ENCODE results near the gene ACOX1.

The ACOX1 gene

DNA sequence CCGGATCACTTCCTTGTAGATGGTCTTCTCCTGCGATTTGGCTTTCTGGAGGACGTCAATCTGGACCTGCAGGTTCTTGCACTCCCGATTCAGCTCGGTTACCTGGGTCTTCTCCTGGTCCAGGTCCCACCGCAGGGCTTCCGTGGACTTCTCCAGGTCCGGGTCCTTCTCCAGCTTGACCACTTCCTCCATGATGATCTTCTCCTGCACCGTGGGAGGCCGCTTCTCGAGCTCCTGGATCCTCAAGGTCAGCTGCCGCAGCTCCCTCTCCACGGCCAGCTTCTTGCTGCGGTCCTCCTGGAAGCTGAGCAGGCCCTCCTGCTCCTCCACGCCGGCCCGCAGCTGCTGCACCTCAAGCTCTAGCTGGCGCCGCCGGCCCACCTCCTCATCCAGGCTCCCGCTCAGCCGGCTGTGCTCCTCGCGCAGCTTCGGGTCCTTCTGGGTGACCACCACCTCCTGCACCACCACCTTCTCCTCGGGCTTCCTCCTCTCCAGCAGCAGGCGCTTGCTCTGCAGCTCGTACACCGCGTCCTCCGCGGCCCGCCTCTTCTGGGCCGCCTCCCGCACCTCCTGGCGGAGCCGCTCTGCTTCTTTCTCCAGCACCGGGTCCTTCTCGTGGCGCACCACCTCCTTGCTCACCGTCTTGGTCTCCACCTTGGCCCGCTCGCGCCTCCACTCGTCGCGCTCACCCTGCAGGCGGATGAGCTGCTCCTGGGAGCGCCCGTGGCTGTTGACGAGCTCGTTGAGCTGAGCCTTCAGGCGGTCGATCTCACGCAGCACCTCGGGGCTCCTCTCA lies 29.9 kb upstream of the ACOX1 start (continued):
- no peak for TF ChIP-seq ZEB2 (tag by site-specific recombination; IDR thresholded peaks at IDR 0.05)

DNA sequence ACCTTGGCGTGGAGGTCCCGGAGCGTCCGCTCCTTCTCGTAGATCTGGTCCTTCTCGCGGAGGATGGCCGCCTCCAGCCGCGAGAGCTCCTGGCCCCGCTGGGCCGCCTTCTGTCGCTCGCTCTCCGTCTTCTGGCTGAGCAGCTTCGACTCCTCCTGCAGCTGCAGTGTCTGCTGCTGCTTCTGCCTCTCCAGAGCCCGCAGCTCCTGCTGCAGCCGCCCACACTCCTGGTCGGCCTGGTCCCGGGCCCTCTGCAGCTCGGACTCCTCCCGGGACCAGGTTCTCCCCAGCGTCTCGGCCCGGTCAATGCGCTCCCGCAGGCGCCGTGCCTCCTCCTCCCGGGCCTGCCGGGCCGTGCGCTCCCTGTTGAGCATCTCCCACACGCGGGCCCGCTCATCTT lies 29.2 kb upstream of the ACOX1 start:
- Histone ChIP-seq H3K27ac (ENCODE audit: extremely low read depth, low read depth, low read length) (no peak overlapping the region), H3K36me3 (ENCODE audit: control insufficient read depth in 2 of 2, insufficient read depth in 1 of 2, low read length in 2 of 2) (no peaks in the 10 kb centered on the region), H3K9me3 (ENCODE audit: control insufficient read depth, insufficient read depth, low read depth, low read length) (no peaks in the 10 kb centered on the region), H3K4me1 (ENCODE audit: control insufficient read depth, insufficient read depth, low read length) (no peaks in the 10 kb centered on the region), H3K4me3 (ENCODE audit: low read depth, low read length) (no peak overlapping the region)
- TF ChIP-seq ZNF155 (tag by site-specific recombination; IDR thresholded peaks at IDR 0.05) (no peak), ZNF549 (tag by site-specific recombination; IDR thresholded peaks at IDR 0.05) (no peak), SALL2 (tag by site-specific recombination; IDR thresholded peaks at IDR 0.05; ENCODE audit: borderline replicate concordance) (no peak), HOXA7 (CRISPR knock-in tag; IDR thresholded peaks at IDR 0.05; ENCODE audit: borderline replicate concordance) (no peak), SP7 (tag by site-specific recombination; IDR thresholded peaks at IDR 0.05) (no peak), ZBTB1 (tag by site-specific recombination; IDR thresholded peaks at IDR 0.05) (no peak), ZNF514 (tag by site-specific recombination; IDR thresholded peaks at IDR 0.05) (no peak), ZNF10 (tag by site-specific recombination; IDR thresholded peaks at IDR 0.05) (no peak), ZNF157 (tag by site-specific recombination; IDR thresholded peaks at IDR 0.05) (no peak)
- TF ChIP-seq, protein P1, sequence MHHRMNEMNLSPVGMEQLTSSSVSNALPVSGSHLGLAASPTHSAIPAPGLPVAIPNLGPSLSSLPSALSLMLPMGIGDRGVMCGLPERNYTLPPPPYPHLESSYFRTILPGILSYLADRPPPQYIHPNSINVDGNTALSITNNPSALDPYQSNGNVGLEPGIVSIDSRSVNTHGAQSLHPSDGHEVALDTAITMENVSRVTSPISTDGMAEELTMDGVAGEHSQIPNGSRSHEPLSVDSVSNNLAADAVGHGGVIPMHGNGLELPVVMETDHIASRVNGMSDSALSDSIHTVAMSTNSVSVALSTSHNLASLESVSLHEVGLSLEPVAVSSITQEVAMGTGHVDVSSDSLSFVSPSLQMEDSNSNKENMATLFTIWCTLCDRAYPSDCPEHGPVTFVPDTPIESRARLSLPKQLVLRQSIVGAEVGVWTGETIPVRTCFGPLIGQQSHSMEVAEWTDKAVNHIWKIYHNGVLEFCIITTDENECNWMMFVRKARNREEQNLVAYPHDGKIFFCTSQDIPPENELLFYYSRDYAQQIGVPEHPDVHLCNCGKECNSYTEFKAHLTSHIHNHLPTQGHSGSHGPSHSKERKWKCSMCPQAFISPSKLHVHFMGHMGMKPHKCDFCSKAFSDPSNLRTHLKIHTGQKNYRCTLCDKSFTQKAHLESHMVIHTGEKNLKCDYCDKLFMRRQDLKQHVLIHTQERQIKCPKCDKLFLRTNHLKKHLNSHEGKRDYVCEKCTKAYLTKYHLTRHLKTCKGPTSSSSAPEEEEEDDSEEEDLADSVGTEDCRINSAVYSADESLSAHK (tag by site-specific recombination; IDR thresholded peaks at IDR 0.05): no peak
- TF ChIP-seq, protein P2, sequence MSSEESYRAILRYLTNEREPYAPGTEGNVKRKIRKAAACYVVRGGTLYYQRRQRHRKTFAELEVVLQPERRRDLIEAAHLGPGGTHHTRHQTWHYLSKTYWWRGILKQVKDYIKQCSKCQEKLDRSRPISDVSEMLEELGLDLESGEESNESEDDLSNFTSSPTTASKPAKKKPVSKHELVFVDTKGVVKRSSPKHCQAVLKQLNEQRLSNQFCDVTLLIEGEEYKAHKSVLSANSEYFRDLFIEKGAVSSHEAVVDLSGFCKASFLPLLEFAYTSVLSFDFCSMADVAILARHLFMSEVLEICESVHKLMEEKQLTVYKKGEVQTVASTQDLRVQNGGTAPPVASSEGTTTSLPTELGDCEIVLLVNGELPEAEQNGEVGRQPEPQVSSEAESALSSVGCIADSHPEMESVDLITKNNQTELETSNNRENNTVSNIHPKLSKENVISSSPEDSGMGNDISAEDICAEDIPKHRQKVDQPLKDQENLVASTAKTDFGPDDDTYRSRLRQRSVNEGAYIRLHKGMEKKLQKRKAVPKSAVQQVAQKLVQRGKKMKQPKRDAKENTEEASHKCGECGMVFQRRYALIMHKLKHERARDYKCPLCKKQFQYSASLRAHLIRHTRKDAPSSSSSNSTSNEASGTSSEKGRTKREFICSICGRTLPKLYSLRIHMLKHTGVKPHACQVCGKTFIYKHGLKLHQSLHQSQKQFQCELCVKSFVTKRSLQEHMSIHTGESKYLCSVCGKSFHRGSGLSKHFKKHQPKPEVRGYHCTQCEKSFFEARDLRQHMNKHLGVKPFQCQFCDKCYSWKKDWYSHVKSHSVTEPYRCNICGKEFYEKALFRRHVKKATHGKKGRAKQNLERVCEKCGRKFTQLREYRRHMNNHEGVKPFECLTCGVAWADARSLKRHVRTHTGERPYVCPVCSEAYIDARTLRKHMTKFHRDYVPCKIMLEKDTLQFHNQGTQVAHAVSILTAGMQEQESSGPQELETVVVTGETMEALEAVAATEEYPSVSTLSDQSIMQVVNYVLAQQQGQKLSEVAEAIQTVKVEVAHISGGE (tag by site-specific recombination; conservative IDR thresholded peaks at IDR 0.05; ENCODE audit: low read depth): no peak
- TF ChIP-seq, protein P3, sequence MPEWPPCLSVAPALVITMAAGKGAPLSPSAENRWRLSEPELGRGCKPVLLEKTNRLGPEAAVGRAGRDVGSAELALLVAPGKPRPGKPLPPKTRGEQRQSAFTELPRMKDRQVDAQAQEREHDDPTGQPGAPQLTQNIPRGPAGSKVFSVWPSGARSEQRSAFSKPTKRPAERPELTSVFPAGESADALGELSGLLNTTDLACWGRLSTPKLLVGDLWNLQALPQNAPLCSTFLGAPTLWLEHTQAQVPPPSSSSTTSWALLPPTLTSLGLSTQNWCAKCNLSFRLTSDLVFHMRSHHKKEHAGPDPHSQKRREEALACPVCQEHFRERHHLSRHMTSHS (tag by site-specific recombination; IDR thresholded peaks at IDR 0.05): no peak
- TF ChIP-seq, protein P4, sequence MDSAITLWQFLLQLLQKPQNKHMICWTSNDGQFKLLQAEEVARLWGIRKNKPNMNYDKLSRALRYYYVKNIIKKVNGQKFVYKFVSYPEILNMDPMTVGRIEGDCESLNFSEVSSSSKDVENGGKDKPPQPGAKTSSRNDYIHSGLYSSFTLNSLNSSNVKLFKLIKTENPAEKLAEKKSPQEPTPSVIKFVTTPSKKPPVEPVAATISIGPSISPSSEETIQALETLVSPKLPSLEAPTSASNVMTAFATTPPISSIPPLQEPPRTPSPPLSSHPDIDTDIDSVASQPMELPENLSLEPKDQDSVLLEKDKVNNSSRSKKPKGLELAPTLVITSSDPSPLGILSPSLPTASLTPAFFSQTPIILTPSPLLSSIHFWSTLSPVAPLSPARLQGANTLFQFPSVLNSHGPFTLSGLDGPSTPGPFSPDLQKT (IDR thresholded peaks at IDR 0.05; ENCODE audit: borderline replicate concordance, low read depth, low read length): no peak
- TF ChIP-seq, protein P5, sequence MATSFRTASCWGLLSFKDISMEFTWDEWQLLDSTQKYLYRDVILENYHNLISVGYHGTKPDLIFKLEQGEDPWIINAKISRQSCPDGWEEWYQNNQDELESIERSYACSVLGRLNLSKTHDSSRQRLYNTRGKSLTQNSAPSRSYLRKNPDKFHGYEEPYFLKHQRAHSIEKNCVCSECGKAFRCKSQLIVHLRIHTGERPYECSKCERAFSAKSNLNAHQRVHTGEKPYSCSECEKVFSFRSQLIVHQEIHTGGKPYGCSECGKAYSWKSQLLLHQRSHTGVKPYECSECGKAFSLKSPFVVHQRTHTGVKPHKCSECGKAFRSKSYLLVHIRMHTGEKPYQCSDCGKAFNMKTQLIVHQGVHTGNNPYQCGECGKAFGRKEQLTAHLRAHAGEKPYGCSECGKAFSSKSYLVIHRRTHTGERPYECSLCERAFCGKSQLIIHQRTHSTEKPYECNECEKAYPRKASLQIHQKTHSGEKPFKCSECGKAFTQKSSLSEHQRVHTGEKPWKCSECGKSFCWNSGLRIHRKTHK (tag by site-specific recombination; IDR thresholded peaks at IDR 0.05): no peak
- TF ChIP-seq, protein P6, sequence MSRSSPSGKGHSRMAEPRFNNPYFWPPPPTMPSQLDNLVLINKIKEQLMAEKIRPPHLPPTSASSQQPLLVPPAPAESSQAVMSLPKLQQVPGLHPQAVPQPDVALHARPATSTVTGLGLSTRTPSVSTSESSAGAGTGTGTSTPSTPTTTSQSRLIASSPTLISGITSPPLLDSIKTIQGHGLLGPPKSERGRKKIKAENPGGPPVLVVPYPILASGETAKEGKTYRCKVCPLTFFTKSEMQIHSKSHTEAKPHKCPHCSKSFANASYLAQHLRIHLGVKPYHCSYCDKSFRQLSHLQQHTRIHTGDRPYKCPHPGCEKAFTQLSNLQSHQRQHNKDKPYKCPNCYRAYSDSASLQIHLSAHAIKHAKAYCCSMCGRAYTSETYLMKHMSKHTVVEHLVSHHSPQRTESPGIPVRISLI (tag by site-specific recombination; IDR thresholded peaks at IDR 0.05): no peak
- POLR2A ChIA-PET: interaction anchor here (0.7 to 1.3 kb wide), 5 partner anchors 9 to 103 kb away, joined by 3 to 4 read pairs (median 3); partner anchors contain the start of genes MRPL38 and SRP68
- CTCF ChIA-PET: interaction anchor here (0.5 to 12.1 kb wide), 9 partner anchors 9 to 293 kb away, joined by 3 to 224 read pairs (median 4); partner anchors contain the start of genes ACOX1, CDK3, FBF1 and MRPL38

All from HEK293 (cell line).